ENCODE data around the gene KCTD16. TPM values are rescaled to one million over a fixed set of nuclear protein-coding genes. Genes with fewer than 3 reads are reported as not detected.

KCTD16 gene
- total RNA-seq, 1 donor from 2014 or later: 0.37 TPM

DNA sequence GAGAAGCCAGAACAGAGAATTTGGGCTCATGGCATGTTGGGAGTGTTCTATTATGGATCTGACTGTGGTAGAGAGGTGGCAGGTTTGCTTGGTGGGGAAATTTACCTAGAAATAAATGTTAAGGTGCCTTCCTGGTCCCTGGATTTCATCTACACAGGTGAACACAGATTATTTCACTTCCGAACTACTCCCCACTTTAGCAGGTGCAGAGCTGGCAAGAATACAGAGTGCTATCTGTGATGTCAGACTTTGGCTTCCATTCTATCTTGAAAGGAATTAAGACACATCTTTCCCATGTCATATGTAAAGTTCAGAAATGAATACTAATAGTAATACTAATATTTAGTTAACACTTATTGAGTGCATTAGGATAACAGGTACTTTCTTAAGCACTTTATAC, 234.0 kb downstream of the KCTD16 start:
- TF ChIP-seq, protein P1, sequence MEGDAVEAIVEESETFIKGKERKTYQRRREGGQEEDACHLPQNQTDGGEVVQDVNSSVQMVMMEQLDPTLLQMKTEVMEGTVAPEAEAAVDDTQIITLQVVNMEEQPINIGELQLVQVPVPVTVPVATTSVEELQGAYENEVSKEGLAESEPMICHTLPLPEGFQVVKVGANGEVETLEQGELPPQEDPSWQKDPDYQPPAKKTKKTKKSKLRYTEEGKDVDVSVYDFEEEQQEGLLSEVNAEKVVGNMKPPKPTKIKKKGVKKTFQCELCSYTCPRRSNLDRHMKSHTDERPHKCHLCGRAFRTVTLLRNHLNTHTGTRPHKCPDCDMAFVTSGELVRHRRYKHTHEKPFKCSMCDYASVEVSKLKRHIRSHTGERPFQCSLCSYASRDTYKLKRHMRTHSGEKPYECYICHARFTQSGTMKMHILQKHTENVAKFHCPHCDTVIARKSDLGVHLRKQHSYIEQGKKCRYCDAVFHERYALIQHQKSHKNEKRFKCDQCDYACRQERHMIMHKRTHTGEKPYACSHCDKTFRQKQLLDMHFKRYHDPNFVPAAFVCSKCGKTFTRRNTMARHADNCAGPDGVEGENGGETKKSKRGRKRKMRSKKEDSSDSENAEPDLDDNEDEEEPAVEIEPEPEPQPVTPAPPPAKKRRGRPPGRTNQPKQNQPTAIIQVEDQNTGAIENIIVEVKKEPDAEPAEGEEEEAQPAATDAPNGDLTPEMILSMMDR (conservative IDR thresholded peaks at IDR 0.05): no peak
- Mint-ChIP-seq H3K4me3 (no peak overlapping the region), H3K9me3 (peaks cover 3% of the 10 kb centered on the region), H3K4me1 (no peaks in the 10 kb centered on the region), H3K27me3 (ENCODE audit: low read depth) (no peaks in the 10 kb centered on the region), H3K36me3 (ENCODE audit: low read depth) (no peaks in the 10 kb centered on the region), H3K27ac (ENCODE audit: unreplicated experiment) (no peak overlapping the region)
- no peak for DNase-seq (ENCODE audit: low read depth, low spot score)

DNA sequence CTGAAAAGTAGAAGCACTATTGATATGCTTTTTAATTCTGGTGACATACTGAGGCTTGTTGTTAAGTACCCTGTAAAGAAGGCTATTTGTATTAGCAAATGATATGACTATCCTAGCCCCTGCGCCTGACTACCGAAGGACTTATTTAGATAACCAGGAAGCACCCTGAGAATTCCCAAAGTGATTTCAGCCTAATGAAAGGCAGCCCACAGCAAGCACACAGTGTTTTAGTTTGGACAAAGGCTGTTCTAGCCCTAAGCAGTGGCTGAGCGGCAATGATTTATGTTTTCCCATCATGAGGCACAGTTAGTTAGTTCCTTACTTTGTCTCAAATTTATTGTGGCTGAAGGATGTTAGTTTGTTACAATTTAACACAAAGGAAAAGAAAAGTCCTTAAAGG, 235.3 kb downstream of the KCTD16 start:
- H3K27me3 Mint-ChIP-seq (ENCODE audit: low read depth): no peaks in the 10 kb centered on the region
- no peak for DNase-seq (ENCODE audit: low read depth, low spot score)
- TF ChIP-seq, protein P1 (conservative IDR thresholded peaks at IDR 0.05): no peak
- H3K27ac Mint-ChIP-seq (ENCODE audit: unreplicated experiment): peak overlapping the region; percentile 35
- no peaks in the 10 kb centered on the region for H3K4me1 Mint-ChIP-seq
- no peak overlapping the region for H3K4me3 Mint-ChIP-seq
- H3K9me3 Mint-ChIP-seq: peaks cover 3% of the 10 kb centered on the region
- no peaks in the 10 kb centered on the region for H3K36me3 Mint-ChIP-seq (ENCODE audit: low read depth)

GRCh38 chr5:144406442-144406841, 235.8 kb downstream of the KCTD16 start:
- H3K36me3 Mint-ChIP-seq (ENCODE audit: low read depth): no peaks in the 10 kb centered on the region
- no peaks in the 10 kb centered on the region for H3K27me3 Mint-ChIP-seq (ENCODE audit: low read depth)
- H3K4me3 Mint-ChIP-seq: no peak overlapping the region
- H3K27ac Mint-ChIP-seq (ENCODE audit: unreplicated experiment): no peak overlapping the region
- peaks cover 3% of the 10 kb centered on the region for H3K9me3 Mint-ChIP-seq
- no peak for DNase-seq (ENCODE audit: low read depth, low spot score)
- no peaks in the 10 kb centered on the region for H3K4me1 Mint-ChIP-seq
- TF ChIP-seq, protein P1 (conservative IDR thresholded peaks at IDR 0.05): no peak

DNA sequence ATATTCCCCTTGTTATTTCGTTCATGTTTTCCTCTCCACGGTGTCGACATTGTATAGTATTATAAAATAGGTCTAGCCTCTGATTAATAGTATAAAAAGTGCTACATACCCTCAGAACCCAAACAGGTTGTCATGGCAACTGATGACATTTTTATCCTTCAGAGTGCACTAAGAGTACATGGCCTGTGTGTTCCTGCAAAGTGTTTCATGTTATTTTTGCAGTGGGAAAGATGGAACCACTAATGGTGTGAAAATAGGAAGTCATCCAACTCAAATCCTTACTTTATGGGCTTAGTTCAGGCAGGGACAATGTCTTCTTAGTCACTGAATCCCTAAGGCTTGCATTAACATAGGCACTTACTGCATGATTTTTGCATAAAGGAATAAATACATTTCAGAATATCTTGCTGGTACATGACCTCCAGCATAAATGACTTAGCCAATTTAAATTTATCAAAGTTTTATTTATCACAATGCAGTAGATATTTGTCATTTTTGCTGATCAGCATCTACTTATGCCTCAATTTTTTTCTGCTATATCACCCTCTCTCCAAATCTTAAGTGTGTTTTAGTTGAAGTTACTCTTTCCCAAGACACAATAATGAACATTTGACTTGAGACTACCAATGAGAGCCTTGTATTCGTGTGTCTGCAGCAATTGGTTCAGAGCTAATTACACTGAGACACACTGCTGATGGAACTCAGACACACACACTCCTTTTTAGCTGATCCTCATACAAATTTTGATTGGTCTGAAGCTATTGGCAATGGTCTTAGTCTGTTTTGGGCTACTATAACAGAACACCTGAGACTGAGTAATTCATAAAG, 243.7 kb downstream of the KCTD16 start:
- no peak for DNase-seq (ENCODE audit: low read depth, low spot score)
- peaks cover 7% of the 10 kb centered on the region for H3K9me3 Mint-ChIP-seq
- no peak overlapping the region for H3K4me3 Mint-ChIP-seq
- TF ChIP-seq, protein P1 (conservative IDR thresholded peaks at IDR 0.05): no peak
- no peaks in the 10 kb centered on the region for H3K4me1 Mint-ChIP-seq
- H3K27me3 Mint-ChIP-seq (ENCODE audit: low read depth): no peaks in the 10 kb centered on the region
- no peak overlapping the region for H3K27ac Mint-ChIP-seq (ENCODE audit: unreplicated experiment)
- peaks cover 3% of the 10 kb centered on the region for H3K36me3 Mint-ChIP-seq (ENCODE audit: low read depth)

- H3K4me1 Mint-ChIP-seq: no peaks in the 10 kb centered on the region
- TF ChIP-seq, protein P1 (conservative IDR thresholded peaks at IDR 0.05): no peak
- peaks cover 7% of the 10 kb centered on the region for H3K9me3 Mint-ChIP-seq
- H3K36me3 Mint-ChIP-seq (ENCODE audit: low read depth): peaks cover 3% of the 10 kb centered on the region
- no peak overlapping the region for H3K27ac Mint-ChIP-seq (ENCODE audit: unreplicated experiment)
- no peak for DNase-seq (ENCODE audit: low read depth, low spot score)
- no peak overlapping the region for H3K4me3 Mint-ChIP-seq
- H3K27me3 Mint-ChIP-seq (ENCODE audit: low read depth): no peaks in the 10 kb centered on the region
Measured at GRCh38 chr5:144416196-144416595, 245.5 kb downstream of the KCTD16 start.

All from neural crest cell (in vitro differentiated cells).